COR-L47 (cell line): ENCODE measurements around the gene USP36.

ENCODE experiments used
- DNase-seq: peaks from one replicate; lab custom pipeline; 2025; lab: John Stamatoyannopoulos, UW

The USP36 gene

DNA sequence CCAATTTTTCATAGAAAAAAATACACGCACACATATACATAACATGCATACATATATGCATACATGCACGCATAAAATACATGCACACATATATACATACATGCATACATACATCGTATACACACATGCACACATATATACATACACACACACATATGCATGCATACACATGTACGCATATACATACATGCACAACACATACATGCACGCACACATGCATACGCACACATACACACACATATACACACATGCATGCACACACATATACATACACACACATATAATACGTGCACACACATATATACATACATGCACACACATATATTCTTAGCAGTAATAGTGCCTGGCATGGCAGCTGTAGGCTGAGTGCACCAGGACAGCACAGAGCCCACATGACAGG lies 24.9 kb downstream of the USP36 start:
- no peak for DNase-seq

DNA sequence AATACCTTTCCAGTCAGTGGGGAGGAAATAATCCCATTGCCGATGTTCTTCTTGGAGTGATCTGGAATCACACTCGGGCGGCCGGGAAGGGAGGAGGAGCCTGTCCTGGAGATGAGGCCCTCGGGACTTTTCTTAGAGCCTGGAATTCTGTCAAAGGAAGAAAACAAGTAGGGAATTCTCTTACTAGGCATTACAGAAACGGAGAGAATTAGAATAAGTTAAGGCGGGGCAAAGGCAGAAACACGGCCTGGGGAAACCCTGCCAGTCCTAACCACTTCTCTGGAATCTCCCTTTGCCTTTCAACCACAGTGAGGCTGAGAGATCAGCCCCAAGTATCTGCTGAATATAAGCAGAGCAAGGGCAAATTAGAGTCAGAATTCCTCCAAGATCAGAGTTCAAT lies 27.8 kb downstream of the USP36 start:
- no peak for DNase-seq

DNA sequence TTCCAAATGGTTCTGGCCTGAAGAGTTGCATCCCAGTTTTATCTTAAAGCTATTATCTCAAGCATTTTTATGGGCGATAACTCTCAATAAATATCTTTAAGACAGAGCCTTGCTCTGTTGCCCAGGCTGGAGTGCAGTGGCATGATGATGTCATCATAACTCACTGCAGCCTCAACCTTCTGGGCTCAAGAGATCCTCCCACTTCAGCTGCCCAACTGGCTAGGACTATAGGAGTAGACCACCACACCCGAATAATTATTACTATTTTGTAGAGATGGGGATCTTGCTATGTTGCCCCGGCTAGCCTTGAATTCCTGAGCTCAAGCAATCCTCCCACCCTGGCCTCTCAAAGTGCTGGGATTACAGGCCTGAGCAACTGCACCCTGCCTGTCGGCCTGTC lies 32.5 kb downstream of the USP36 start:
- DNase-seq, result no peak

DNA sequence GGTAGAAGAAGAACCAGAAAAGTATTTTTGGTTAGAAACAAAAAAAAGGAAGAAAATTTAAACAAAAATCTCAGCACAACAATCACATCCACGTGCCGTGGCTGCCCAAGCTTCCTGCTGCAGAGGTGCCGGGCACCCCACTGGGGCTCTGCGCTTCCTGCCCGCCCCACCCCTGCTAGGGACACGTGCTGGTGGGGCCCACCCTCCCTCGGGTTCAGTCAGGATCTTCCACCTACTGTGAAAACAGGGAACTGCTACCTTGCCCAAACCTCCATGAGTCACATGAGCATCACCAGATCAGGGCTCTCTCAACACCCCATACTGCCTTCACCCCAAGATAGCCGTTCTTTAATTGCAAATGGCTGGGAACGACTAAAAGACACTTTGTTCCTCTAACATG lies 34.2 kb downstream of the USP36 start:
- no peak for DNase-seq

DNA sequence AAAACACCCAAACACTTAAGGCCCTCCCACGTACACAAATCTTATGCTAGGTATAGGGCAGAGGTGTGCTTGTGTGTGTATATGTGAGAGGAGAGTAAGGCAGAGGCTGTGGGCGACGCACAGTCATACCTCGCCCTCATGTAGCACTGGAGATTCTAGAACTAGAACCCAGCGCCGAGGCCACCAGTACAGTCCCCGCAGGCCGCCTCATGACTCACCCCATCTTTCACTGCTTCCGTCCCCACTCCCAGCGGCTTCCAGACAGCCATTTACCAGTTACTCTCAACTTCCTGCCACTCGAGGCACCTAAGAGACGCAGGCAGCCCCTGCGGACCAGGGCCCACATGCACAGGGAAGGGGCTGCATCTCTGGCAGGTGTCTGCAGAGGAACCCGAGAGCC lies 35.3 kb downstream of the USP36 start:
- DNase-seq, result no peak

DNA sequence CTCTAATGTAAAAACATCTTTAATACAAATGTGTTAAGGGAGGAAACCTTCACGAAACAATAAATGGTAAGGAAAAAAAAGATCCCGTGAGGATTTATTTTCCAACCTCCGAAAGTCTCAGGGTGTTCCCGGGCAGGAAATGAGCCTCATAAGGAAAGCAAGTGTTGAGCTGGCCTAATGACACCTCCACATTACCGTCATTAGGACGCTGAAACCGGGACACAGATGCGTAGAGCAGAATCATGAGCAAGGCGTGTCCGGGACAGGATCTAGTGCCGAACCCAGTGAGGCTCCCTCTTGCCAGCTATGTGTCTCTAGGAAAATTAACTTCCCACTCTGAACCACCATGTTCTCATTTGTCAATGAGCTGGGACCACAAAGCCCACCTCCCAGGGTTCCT lies 35.8 kb downstream of the USP36 start:
- DNase-seq, result no peak

DNA sequence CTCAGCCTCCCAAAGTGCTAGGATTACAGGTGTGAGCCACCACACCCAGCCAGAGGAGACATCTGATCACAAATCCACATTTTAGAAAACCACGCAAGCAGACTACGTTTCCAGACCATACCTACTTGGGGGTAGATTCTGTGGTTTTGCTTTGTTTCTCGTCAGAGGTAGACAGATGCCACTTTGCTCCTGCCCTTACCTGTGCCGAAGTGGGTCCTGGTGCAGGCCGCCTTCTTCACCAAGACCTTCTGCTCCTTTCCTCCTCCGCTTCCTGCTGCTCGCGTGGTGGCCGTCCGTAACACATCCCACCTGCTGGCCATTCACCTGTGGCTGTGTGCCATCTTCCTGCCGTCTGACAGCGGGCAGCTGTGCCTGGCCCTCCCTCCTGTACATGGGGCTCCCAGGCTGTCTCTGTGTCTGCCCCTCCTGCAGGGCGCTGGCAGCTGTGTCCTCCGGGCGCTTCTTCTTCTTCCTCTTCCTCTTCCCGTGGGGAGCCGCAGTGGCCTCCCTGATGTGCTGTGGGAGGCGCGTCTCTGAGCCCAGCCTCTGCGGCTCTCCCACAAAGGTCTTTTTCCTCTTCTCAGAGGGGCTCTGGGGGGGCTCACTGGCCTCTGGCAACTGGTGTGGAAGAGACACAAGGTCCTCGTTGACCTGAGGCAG lies 37.3 kb downstream of the USP36 start:
- DNase-seq, result no peak

DNA sequence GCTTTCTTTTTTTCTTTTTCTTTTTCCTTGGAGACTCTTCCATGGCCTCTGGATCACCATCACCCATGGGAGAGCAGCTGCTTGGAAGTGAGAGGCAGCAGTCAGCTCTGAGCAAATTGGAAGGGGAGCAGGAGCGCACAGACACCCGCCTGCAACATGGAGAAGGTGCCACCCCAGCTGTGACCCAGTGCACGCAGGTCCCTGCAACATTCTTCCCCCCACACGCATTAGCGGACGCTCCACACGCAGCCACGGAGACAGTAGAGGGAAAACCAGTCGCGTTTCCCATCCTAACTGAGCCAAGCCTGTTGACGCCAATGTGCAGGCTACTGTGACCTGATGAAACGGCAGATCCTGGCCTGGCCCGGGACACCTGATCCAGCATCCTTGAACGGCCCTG lies 38.2 kb downstream of the USP36 start:
- DNase-seq, result no peak

DNA sequence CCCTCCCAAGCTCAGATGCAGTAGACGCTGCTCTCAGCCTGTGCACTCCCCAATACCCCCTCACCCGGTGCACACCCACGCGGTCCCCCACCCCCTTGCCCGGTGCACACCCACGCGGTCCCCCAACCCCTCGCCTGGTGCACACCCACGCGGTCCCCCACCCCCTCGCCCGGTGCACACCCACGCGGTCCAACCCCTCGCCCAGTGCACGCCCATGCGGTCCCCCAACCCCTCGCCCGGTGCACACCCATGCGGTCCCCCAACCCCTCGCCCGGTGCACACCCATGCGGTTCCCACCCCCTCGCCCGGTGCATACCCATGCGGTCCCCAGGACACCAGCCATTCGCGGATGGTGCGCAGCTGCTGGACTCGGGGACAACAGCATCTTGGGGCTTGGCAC lies 38.6 kb downstream of the USP36 start:
- no peak for DNase-seq

DNA sequence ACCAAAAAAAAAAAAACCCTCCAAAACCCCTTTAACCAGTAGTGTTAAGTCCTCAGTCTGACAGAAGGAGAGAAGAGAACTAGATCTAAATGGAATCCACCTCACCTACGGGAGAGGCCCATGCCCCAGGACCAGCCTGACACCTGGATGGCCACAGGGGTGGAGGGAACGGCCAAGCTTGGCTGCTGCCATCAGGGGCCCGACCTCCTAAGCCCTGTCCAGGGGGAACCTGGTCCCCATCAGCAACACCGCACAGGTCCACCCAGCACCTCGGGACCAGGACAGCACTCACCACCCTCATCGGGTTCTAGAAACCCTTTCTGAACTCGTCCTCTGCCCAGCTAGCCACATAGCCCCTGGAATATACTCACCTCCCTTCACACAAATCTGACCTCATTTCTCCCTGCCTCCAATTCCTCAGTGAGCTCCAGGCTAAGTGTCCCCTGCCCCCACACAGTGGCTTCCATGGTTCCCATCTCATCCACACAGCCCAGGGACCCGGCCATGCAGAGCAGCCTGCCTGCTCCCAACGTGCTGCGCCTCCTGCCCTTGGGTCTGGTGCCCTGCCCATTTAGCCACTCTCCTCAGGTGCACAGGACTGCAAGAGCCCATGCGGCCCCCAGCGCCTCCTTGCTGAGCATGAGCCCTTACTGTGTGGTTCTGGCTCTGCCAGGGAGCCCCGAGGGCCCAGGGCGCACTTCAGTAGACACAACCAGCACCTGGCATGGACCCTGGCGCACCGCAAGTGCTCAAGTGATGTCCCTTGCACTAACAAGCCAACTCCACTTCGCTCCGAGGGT lies 40.3 kb downstream of the USP36 start:
- DNase-seq, result no peak

DNA sequence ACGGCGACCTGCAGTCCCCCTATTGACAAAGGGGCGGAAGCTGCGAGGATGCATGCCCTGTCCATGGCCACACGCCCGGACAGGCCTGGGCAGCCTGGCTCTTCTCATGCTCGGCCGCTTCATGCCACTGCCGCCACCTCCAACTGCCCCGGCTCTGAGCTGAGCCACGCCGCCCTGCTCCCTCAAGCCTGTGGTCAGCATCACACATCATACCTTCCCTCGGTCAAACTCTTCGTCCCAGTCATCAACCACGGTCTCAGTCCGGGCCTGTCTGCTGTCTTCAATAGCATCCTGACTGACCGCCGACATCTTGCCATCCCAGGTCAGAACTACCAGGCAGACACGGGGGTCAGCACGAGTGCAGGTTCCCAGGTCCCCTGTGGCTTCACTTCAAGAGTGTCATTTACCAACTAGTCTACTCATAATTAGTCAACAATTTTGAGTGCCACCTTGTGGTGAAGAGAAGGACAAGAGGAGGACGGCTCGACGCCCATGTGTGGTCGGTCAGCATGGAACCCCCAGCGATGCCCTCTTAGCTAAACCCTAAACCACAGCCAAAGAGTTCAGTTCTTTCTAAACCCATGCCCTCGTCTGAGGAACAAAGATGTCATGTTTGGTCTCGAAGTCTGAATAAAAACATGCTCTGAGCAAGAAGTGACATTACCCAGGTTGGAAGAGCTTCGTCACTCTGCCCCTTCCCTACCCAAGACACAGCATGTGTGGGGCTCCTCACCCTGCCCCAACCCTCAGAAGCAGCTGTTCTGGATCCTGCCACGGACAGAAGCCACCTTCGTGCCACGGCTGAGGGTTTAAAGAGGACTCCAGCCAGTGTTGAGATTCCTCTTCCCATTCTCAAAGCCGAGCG lies 41.7 kb downstream of the USP36 start:
- DNase-seq, result peak; percentile 26

DNA sequence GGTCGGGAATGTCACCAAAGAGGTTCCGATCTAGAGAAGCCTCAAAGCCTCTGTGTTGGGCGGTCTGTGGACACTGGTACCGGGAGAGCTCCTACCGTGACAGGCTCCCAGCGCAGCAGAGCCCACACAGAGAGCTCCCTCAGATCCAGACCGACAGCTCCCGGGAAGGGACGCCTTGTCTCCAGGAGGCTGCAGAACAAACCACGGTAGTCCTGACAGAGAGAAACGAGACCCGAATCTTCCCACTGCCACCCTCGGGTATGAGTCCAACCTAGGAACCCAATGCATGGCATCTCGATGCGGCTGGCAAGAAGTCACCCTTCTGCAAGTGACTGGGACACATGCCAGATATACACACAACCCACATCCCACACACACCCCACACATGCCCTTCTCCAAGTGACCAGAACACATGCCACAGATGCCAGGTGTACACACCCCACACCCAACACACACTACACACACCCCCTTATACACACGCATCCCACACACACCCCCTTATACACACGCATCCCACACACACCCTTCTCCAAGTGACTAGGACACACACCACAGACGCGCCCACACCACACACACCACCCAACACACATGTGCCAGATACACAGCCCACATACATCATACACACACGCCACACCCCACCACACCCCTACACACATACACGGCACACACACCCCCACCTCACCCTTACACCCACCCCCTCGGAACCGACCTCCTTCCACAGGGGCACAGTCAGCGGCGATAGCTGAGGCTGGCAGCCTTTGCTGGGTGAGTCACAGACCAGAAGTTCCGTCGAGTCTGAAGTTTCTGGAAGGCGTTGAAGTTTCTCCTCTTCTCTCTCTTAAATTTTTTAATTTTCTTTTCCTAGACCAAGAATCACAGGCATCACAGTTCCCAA lies 42.7 kb downstream of the USP36 start:
- no peak for DNase-seq

DNA sequence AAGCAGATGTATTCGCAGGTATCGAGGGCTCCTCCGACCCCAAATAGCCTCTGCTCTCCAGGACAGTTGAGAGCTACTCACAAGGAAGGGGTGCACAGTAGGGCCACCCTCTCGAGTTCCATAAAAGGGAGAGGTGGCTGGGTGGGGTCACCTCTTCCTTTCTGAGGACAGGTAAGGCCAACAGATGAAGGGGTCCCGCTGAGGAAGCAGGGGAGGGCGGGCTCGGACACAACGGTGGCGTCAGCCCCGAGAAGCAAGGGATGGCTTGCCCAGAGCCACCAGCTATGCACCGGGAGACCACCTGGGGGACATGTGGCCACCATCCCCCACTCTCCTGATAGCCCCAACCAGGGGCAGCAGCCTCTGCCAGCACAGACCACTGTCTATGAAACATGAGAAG lies 43.4 kb downstream of the USP36 start:
- DNase-seq, result no peak

DNA sequence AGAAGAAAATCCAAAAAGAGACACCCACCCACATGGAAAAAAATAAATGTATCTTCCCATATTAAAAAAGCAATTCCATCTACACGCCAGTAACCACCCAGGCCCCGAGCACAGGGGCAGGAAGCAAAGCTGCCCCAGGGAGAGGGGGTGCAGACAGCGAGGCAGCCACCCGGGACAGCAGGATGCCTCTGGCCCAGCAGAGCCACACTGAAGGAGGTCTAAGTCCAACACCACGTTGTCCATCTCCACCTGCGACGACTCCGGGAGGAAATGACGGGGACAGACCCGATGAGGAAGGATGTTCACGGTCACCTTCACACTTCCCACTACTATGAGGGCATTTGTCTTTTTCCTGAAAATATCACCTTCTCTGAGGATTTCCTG lies 44.1 kb downstream of the USP36 start:
- DNase-seq, result no peak

DNA sequence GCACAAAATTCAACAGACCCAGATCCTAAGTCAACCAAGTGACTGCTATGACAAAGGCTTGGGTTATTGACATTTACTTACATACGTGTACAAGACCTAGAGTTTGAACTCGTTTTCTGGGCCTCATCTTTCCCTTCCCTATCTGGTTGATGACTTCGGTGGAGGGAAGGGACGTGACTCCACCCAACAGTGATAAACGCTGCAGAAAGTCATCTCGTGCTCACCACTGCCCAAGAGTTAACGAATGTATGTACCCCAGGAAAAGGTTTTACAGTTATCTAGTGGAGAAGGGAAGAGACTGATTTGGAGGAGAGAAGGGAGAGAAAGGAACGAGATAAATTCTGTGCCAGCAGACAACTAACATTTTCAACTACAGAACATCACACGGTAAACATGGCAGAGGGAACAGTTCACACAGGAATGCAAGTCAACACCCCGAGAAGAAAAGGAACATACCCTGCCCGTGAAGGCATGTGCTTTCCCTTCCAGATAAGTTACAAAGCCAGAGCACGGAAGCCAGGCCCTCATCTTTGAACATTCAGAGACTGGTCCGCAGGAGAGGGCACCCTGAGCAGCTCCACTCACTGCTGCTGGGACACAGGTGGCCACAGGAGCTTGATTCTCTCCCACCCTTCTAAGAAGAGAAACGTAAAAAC lies 44.6 kb downstream of the USP36 start:
- DNase-seq, result no peak

DNA sequence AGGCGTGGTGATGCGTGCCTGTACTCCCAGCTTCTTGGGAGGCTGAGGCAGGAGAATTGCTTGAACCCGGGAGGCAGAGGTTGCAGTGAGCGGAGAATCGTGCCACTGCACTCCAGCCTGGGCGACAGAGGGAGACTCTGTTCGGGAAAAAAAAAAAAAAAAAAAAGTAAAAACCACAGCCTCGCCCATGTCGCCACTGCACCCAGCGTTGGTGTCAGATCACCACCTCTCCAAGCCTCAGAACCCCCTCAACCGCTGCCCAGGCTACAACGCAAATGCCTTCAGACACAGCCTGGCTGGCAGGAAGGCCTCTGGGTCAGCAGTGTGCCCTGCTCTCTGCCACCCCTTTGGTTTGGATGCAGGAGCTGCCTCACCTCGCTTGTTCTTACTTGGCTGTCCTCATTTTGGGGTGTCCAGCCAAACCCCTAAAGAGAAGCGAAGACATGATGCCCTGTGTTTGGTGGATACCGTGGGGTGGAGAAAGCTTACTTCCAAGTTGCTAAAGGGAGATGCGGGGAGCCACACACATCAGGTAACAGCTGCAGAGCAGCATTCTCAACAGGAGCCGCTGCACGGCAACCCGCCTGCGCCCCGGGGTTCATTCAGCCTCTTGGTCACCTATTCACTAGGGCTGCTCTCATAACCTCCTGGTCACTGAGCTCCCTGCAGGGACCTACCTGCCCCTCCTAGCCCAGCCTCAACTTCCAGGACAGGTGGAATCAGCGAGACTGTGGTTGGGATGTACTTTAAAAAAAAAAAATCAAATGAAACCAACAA lies 45.6 kb downstream of the USP36 start:
- DNase-seq, result no peak

DNA sequence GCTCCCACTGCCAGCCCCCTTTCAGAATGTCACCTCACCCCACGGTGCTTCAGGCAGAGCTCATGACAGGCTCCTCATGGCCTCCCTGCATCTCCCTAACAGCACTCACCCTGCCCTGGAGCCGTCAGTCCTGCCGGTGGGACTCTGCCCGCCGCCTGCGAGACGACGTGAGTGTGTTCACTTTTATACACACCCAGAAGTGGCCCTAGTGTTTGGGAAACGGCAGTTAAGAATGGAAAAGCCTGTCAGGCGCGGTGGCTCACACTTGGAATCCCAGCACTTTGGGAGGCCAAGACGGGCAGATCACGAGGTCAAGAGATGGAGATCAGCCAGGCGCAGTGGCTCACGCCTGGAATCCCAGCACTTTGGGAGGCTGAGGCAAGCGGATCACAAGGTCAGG lies 46.2 kb downstream of the USP36 start:
- no peak for DNase-seq

DNA sequence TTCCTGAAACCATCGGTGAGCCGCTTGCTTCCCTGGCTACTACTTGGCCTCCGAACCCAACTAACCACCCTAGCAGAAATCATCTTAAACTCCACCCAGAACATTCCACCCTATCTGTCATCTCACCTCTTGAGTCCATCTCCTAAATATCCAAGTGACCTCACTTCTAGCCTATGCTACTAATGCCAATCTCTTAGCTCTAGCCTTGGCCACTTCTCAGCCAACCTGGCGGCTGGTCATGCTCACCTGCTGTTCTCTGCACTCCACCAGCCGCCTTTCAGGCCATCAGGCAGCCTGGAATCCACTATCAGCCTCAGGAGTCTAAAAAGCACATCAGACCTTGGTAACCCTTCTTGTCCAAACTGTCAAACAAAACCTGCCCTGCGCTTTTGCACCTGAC lies 46.6 kb downstream of the USP36 start:
- no peak for DNase-seq

DNA sequence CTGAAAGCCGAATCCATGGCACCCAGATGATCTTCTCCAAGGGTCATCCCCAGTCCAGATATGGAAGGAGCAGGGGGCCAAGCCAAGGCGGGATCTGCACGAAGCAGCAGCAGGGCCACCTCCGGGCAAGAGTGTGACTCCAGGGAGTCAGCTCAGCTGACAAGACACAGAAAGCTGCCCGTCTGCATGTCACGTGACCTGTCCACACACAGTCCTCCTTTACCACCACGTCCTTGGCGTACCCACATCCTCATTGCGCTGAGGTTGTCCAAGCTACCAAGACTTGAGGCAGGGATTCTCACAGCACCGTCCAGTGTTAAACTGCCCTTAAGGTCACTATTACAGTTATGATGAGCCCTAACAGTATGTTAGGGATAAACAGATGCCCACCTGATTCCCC lies 47.2 kb downstream of the USP36 start:
- DNase-seq, result no peak

DNA sequence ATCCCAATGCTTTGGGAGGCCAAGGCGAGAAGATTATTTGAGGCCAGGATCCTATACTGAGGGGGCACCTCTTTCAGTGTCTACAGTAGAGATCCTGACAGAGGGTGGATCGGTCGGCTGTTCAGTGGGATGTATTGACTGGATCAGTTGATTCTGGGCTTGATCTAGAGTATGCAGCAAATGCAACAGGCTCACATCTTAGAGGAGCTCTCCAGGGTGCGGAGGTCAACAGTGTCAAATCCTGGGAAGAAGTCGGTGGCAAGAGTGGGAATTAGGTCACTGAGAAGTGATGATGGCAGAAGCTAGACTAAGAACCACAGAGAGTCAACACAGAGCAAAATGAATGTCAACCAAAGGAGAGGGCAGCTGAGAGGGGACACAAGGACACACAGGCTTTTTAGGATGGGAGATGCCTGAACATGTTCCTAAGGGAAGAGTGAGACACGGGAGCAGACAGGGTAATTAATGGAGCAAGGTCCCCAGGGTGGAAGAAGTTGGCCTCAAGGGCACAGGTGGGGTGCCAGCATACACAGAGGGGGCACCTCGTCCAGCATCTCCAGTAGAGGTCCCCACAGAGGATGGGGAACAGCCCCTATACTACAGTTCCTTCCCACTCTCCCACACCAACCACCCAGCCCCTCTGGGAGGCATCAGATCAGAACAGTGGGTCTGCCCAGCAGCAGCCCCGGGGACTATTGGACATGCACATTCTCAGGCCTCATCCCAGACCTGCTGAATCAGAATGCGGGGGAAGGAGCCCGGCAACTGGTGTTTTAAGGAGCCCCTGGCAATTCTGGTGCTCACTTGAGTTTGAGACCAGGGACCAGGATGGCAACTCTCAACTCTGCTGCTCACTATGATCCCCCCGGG lies 48.5 kb downstream of the USP36 start:
- no peak for DNase-seq
